BJ (cell line): ENCODE results near the gene E2F3. TPM values are rescaled to one million over a fixed set of nuclear protein-coding genes. Genes with fewer than 3 reads are reported as not detected.

ENCODE experiments used
- CTCF ChIA-PET: fragments of 350-600 bp; formaldehyde crosslinking; extraction: SDS; loops from one replicate; lab custom pipeline; 2021; ENCODE audit warnings: antibody characterized with exemption, inconsistent platforms; lab: Yijun Ruan, JAX
- POLR2A ChIA-PET: fragments of 300-600 bp; sonication (Branson Sonifier 250); formaldehyde crosslinking; extraction: SDS; loops from one replicate; lab custom pipeline; 2021; ENCODE audit warnings: antibody characterized with exemption; lab: Charles Lee
- DNase-seq: peaks from one replicate; pipeline ENCODE4 v3.0.0-alpha.2; 2011; ENCODE audit warnings: low read depth
- H3K27me3 ChIP-seq: 2 replicates; pipeline ENCODE4 v1.6.0; 2011; ENCODE audit warnings: low read length; ENCODE audit not compliant: control insufficient read depth, insufficient read depth
- H3K36me3 ChIP-seq: 2 replicates; pipeline ENCODE4 v1.5.1; 2011; ENCODE audit warnings: low read length; ENCODE audit not compliant: control insufficient read depth, insufficient read depth
- H3K4me3 ChIP-seq: 2 replicates; pipeline ENCODE4 v1.5.1; 2011; ENCODE audit warnings: low read depth, mild to moderate bottlenecking, control low read depth, low read length
- CTCF ChIP-seq: IDR thresholded peaks from 2 replicates; pipeline ENCODE4 v1.5.1; 2011; ENCODE audit warnings: low read depth, mild to moderate bottlenecking, control low read depth, inconsistent platforms, low read length, moderate library complexity; ENCODE audit not compliant: insufficient read depth
- polyA plus RNA-seq: library from polyadenylated mRNA; depleted of rRNA; stranded (reverse); fragments of >200 nt; gene quantifications from 2 replicates; pipeline ENCODE4 v1.2.3, GENCODE V29; 2011

E2F3 gene
- polyA plus RNA-seq, 1 experiment = 7.0 TPM

DNA sequence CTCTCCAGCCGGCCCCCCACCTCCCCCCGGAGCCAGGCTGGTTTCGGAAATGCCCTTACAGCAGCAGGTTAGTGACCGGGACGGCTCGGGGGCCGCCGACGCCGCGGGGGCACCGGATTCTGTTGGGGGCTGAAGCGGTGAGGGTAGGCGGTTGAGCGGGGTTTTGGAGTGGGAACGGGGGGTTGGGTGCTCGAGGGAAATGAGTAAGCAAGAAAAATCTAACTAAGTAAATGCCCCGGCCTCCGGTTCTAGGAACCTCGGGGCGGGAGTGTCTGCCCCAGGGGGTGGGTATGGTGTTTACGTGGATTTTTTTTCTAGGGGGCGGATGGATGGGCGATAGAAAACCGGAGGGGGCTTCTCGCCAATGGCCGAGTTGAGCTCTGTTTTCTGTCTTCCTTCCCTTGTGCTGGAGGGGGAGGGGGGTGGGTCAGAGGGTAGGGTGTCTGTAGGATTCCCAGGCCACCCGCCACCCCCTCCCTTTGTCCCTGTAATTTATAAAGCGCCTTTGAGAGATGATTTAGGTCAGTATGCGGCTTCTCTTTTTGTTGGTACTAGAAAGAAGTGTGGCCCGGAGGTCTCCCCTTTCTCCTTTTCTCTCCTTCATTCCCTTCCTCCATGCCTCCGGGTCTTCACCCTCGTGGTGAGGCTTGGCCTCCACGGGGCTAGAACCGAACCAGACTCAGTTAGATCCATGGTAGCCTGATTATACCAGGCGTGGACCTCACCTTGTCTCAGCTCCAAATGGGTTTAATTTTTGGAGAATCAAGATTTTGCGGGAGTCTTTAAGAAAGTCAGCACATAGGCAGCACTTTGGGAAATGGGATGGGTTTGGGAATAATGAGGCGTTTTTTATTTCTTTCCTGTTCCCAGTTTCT, 2.3 kb downstream of the E2F3 start:
- no peak for TF ChIP-seq CTCF
- Histone ChIP-seq H3K36me3 (no peaks in the 10 kb centered on the region; the same call in 1 of the 2 replicates), H3K4me3 (peak overlapping the region; percentile 82), H3K27me3 (no peaks in the 10 kb centered on the region)
- no peak for DNase-seq
- ChIA-PET POLR2A (no interaction called here), CTCF (interaction anchor here (0.6 to 2.2 kb wide), 14 partner anchors 9 to 124 kb away, joined by 3 to 9 read pairs (median 4); no protein-coding TSS in a partner anchor)

GRCh38 chr6:20404641-20405032, 3.0 kb downstream of the E2F3 start:
- TF ChIP-seq CTCF = peak; percentile 68
- Histone ChIP-seq H3K4me3 (peak overlapping the region; percentile 82), H3K27me3 (no peaks in the 10 kb centered on the region), H3K36me3 (no peaks in the 10 kb centered on the region; the same call in 1 of the 2 replicates)
- ChIA-PET POLR2A (no interaction called here), CTCF (interaction anchor here (0.6 to 2.2 kb wide), 13 partner anchors 9 to 123 kb away, joined by 3 to 9 read pairs (median 4); no protein-coding TSS in a partner anchor)
- DNase-seq = no peak

DNA sequence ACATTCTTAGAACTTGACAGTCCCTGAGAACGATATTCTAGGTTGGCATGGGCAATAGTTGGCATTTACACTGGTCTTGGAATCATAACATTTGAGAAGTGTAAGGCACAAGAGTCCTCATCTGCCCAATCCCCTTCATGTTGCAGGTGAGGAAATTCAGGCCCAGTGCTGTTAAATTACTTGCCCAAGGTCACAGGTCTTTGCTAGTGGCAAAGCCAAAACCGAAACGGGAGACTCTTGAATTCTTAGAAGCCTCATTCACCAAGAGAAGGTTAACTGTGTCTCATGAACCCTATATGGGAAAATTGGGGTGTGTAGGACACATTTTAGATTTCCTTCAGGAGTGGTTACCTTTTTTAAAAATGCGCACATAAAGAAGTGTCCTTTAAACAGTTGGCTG, 7.2 kb downstream of the E2F3 start:
- POLR2A ChIA-PET = no interaction called here
- DNase-seq = no peak
- TF ChIP-seq CTCF = no peak
- CTCF ChIA-PET = interaction anchor here (2.1 kb wide), 1 partner anchor 119 kb away, joined by 5 read pairs; no protein-coding TSS in a partner anchor
- H3K36me3 ChIP-seq = no peaks in the 10 kb centered on the region; the same call in 1 of the 2 replicates
- no peaks in the 10 kb centered on the region for H3K27me3 ChIP-seq
- no peak overlapping the region for H3K4me3 ChIP-seq

- CTCF ChIA-PET = no interaction called here
- DNase-seq = no peak
- no peak overlapping the region for H3K4me3 ChIP-seq
- H3K27me3 ChIP-seq = no peaks in the 10 kb centered on the region
- POLR2A ChIA-PET = no interaction called here
- no peaks in the 10 kb centered on the region; the same call in 1 of the 2 replicates for H3K36me3 ChIP-seq
- TF ChIP-seq CTCF = no peak
Measured at GRCh38 chr6:20409427-20409971, 7.8 kb downstream of the E2F3 start.

DNA sequence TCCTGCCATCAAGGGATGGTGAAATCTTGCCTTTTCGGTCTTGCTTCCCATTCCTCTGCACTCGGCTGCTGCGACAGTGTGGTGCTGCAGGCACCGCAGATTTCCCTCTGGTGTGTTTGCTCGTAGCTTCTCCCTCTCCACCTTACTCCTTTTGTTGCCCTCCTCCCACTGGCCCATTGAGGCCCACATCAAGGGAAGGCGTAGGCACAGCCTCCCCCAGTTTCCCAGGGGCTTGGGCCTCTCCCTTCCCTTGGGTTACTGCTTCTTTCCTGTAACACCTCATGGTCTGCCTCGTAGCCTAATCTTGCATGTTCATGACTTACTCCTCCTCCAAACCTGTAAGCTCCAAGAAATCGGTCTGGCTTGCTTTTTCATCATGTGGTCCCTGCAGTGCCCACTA, 9.9 kb downstream of the E2F3 start:
- no peak for DNase-seq
- no peaks in the 10 kb centered on the region for H3K27me3 ChIP-seq
- ChIA-PET CTCF (no interaction called here), POLR2A (no interaction called here)
- no peak overlapping the region for H3K4me3 ChIP-seq
- no peaks in the 10 kb centered on the region for H3K36me3 ChIP-seq
- no peak for TF ChIP-seq CTCF
